ENCODE data around the gene GREM2. TPM values are rescaled to one million over a fixed set of nuclear protein-coding genes. Genes with fewer than 3 reads are reported as not detected.

The GREM2 gene
- total RNA-seq, 1 experiment from 2014 or later: not detected

DNA sequence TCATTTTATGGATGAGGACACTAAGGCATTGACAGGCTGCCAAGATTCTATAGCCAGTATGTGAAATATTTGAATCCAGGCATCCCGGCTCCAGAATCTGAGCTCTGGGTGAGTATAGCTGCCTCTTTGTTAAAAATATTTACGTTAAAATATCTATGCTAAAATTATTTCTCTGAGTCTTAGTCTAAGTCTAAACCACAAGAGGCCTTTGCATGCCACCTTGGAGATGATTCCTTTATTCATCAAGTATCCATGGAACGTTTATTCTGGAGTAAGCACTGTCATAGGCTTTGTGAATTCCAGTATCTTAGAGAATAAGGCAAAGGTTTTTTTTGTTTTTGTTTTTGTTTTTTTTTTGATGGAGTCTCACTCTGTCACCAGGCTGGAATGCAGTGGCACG, 116.4 kb downstream of the GREM2 start:
- no peak for DNase-seq
- Histone ChIP-seq H3K4me3 (no peak overlapping the region), H3K79me2 (ENCODE audit: low read depth) (no peaks in the 10 kb centered on the region), H3K4me1 (replicated peaks; ENCODE audit: insufficient read depth) (no peaks in the 10 kb centered on the region), H3K36me3 (ENCODE audit: low read depth) (no peaks in the 10 kb centered on the region), H3K27ac (no peak overlapping the region), H3K27me3 (ENCODE audit: insufficient read depth, low read depth) (no peaks in the 10 kb centered on the region), H3K4me2 (no peak overlapping the region), H3K9me3 (ENCODE audit: insufficient read depth, low read depth) (no peaks in the 10 kb centered on the region), H3F3A (ENCODE audit: insufficient read depth, low read depth) (no peaks in the 10 kb centered on the region), H2AFZ (no peak overlapping the region), H3K9me2 (ENCODE audit: insufficient read depth) (no peaks in the 10 kb centered on the region), H4K20me1 (ENCODE audit: insufficient read depth) (no peaks in the 10 kb centered on the region)
- TF ChIP-seq CTCF (conservative IDR thresholded peaks at IDR 0.05) (no peak), EZH2 (IDR thresholded peaks at IDR 0.05; ENCODE audit: low read depth) (no peak)
- intact Hi-C loops (cut with micrococcal nuclease; ENCODE audit: unreplicated experiment): no loop called here
- ChIA-PET CTCF (no interaction called here), POLR2A (ENCODE audit: unreplicated experiment) (no interaction called here)
- BruUV-seq (replicated peaks): no TSS peak

GRCh38 chr1:240492832-240493440, 119.0 kb downstream of the GREM2 start:
- Histone ChIP-seq H4K20me1 (ENCODE audit: insufficient read depth) (no peaks in the 10 kb centered on the region), H3K27me3 (ENCODE audit: insufficient read depth, low read depth) (no peaks in the 10 kb centered on the region), H3K4me2 (no peak overlapping the region), H3K9me2 (ENCODE audit: insufficient read depth) (no peaks in the 10 kb centered on the region), H3K9me3 (ENCODE audit: insufficient read depth, low read depth) (no peaks in the 10 kb centered on the region), H3K4me1 (replicated peaks; ENCODE audit: insufficient read depth) (no peaks in the 10 kb centered on the region), H2AFZ (no peak overlapping the region), H3K79me2 (ENCODE audit: low read depth) (no peaks in the 10 kb centered on the region), H3F3A (ENCODE audit: insufficient read depth, low read depth) (no peaks in the 10 kb centered on the region), H3K4me3 (no peak overlapping the region), H3K27ac (no peak overlapping the region), H3K36me3 (ENCODE audit: low read depth) (no peaks in the 10 kb centered on the region)
- intact Hi-C loops (cut with micrococcal nuclease; ENCODE audit: unreplicated experiment): no loop called here
- no peak for DNase-seq
- ChIA-PET POLR2A (ENCODE audit: unreplicated experiment) (no interaction called here), CTCF (no interaction called here)
- TF ChIP-seq EZH2 (IDR thresholded peaks at IDR 0.05; ENCODE audit: low read depth) (no peak), CTCF (conservative IDR thresholded peaks at IDR 0.05) (no peak)
- BruUV-seq (replicated peaks): no TSS peak

DNA sequence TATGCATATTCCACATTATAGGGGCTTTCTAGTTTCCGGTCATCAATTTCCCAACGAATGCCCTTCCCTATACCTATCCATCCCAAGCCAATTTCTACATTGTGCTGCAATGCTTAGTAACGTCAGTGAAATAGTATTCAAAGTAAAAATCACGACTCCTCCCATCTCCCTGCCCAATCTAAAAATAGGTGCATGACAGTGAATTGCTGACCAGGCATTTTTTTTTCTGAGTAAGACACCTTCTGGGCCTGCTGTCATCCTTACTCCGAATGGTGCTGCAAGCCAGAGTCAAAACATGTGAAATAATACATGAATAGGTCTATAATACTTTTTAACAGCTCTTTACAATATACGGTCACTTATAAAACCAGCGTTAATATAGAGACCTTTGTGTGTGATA, 120.2 kb downstream of the GREM2 start:
- Histone ChIP-seq H3K9me2 (ENCODE audit: insufficient read depth) (no peaks in the 10 kb centered on the region), H3K9me3 (ENCODE audit: insufficient read depth, low read depth) (no peaks in the 10 kb centered on the region), H3F3A (ENCODE audit: insufficient read depth, low read depth) (no peaks in the 10 kb centered on the region), H3K27me3 (ENCODE audit: insufficient read depth, low read depth) (no peaks in the 10 kb centered on the region), H3K36me3 (ENCODE audit: low read depth) (no peaks in the 10 kb centered on the region), H3K79me2 (ENCODE audit: low read depth) (no peaks in the 10 kb centered on the region), H3K4me1 (replicated peaks; ENCODE audit: insufficient read depth) (no peaks in the 10 kb centered on the region), H3K4me3 (no peak overlapping the region), H4K20me1 (ENCODE audit: insufficient read depth) (no peaks in the 10 kb centered on the region), H2AFZ (no peak overlapping the region), H3K4me2 (no peak overlapping the region), H3K27ac (no peak overlapping the region)
- no TSS peak for BruUV-seq (replicated peaks)
- intact Hi-C loops (cut with micrococcal nuclease; ENCODE audit: unreplicated experiment): no loop called here
- ChIA-PET CTCF (no interaction called here), POLR2A (ENCODE audit: unreplicated experiment) (no interaction called here)
- DNase-seq: no peak
- no peak for TF ChIP-seq EZH2 (IDR thresholded peaks at IDR 0.05; ENCODE audit: low read depth)
- TF ChIP-seq CTCF (conservative IDR thresholded peaks at IDR 0.05): no peak
